GM21423 (cell line): ENCODE measurements around the gene RAB3IL1.
"Not testable (repeated sequence)": the region's sequence is repeated elsewhere in the genome, so short reads cannot be mapped to it uniquely, and the experiment has no call there.

Source experiments
- ATAC-seq: cut with Tn5 transposase; IDR thresholded peaks from one replicate; pipeline ENCODE4 v1.9.1; 2021; ENCODE audit warnings: mild to moderate bottlenecking, moderate library complexity; ENCODE audit not compliant: unreplicated experiment

RAB3IL1 gene

GRCh38 chr11:61887839-61888494, 29.4 kb downstream of the RAB3IL1 start:
- ATAC-seq, result no peak

DNA sequence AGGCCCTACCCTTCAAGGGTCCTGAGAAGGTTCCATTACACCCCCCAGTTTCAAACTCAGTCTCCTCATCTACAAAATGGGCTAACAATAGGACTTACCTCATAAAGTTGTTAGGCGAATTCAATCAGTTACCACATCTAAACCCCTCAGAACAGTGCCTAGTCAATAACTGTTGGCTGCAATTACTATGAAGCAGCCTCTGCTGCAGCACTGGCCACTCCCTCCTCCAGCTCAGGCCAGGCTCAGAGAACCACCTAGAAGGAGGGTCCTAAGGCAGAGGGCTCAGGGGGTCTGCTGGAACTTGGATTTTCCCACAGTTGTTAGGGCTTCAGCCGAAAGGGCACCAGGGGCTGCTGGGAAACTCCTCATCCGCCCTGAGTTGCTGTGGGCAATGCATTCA, 30.7 kb downstream of the RAB3IL1 start:
- ATAC-seq, result no peak

GRCh38 chr11:61885784-61886580, 31.4 kb downstream of the RAB3IL1 start:
- no peak for ATAC-seq

DNA sequence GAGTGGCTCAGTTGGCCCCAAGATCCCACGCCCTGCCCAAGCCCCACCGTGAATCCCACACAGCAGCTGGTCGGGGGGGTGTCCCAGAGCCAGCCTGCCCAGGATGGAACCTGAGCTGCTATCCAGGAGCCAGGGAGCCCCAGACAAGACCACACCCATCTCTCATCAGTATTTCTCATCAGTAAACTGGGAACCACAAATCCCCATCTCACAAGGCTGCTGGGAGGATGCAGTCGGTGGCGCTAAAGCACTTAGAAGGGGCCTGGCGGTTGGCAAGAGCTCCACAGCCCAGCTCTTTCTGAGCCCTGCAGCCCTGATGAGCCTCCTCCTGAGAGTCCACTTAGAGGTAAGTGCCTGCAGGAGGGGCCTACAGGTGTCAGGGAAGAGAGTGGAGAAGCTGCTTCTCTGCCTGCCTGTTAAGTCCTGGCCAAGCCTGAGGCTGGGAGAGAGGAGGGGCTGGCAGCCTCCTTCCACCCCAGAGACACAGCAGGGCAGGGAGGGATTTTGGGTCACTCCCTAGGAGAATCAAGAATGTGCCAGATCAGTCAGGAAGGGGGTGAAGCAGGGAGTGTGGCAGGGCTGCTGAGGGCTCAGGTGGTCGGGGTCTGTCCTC, 32.1 kb downstream of the RAB3IL1 start:
- ATAC-seq, result no peak

DNA sequence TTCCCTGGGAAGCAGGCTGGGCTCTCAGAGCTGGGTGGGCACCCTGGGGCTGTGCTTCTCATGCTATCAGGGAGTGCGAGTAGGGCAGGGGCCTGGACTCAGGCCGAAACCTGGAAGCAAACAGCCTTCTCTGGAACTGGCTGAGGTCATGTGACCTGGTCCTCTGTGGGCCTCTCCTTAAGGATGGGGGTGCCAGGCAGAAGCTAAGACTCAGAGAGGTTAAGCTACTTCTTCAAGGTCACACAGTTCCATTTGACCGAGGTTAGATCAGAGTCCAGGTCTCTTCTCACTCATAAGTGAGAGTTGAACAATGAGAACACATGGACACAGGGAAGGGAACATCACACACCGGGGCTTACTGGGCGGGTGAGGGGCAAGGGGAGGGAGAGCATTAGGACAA, 33.4 kb downstream of the RAB3IL1 start:
- ATAC-seq, result no peak

- no peak for ATAC-seq
Measured at GRCh38 chr11:61883327-61883726, 34.0 kb downstream of the RAB3IL1 start.

- ATAC-seq, result no peak
Measured at GRCh38 chr11:61882879-61883278, 34.5 kb downstream of the RAB3IL1 start.

- ATAC-seq, result not testable (repeated sequence)
Measured at GRCh38 chr11:61882267-61882666, 35.1 kb downstream of the RAB3IL1 start.

- ATAC-seq, result no peak
Measured at GRCh38 chr11:61881397-61881796, 36.0 kb downstream of the RAB3IL1 start.

GRCh38 chr11:61880454-61880853, 36.9 kb downstream of the RAB3IL1 start:
- ATAC-seq, result no peak

GRCh38 chr11:61880031-61880430, 37.3 kb downstream of the RAB3IL1 start:
- ATAC-seq, result no peak

DNA sequence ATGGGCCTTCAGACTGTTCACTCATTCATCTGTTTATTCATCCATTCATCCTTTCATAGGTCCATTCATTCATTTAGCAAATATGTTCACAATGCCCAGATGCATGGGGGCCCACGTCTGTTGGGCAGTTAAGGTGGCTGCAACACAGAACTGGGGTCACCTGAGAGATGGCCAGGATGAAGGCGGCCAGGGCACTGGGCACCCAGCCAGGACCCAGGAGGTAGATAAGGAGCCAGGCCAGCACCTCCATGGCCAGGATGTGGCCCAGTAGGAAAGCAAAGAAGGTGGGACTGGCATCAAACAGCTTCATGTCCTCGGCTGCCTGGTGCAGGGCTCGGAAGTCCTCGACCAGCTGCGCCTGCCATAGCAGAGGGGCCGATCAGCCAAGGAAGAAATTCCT, 38.2 kb downstream of the RAB3IL1 start:
- no peak for ATAC-seq

GRCh38 chr11:61875698-61876097, 41.7 kb downstream of the RAB3IL1 start:
- ATAC-seq, result no peak

- no peak for ATAC-seq
Measured at GRCh38 chr11:61874853-61875252, 42.5 kb downstream of the RAB3IL1 start.

DNA sequence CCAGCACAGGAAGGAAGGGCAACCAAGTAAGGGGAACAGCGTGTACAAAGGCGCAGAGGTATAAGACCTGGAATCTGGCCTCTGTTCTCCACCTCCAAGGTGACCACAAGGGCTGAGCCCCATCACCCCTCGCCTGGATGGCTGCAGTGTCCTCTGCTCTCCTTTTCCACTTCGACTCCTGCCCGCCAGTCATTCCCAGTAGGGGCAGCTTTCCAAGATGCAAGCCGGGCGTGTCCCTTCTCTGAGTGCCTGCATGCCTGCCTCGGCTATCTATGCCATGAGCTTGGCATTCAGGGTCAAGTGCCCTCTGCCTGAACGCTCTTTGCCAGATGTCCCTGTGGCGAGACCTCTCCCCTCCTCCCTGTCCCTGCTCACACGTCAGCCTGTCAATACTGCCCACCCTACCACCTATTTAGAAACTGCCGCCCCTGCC, 43.0 kb downstream of the RAB3IL1 start:
- no peak for ATAC-seq

DNA sequence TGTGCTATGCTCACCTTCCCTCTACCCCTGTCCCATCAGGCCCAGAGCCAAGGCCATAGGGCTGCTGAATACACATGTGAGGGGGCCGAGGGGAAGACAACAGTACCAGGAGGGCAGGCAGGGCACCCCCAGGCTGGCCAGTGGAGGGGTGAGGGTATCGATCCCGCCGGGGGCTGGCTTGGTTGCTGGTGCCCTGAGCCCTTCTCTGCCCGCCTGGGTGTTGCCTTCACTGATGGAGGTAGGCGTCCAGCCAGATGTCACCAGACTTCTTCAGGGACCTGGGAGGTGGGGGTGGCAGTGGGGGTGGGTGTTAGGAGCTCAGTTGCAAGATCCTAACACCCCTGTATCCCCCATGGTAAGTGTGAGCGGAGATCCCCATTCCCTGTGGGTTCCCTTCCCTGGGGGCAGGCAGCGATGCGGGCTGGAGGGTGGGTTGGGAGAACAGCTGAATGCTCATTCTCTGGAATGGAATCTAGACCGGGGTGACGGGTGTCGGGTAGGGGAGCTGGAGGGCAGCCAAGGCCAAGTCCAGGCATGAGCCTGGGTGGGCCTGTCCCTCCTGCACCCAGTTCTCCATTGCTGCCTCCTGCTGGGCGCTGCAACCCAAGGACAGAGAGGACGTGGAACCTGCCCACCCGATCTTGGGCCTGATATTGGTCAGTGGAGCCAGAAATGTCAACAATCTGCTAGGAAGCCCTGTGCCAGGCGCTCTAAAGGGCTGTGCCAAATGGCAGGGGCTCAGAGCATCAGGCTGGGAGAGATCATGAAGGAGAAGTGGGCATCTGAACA, 43.6 kb downstream of the RAB3IL1 start:
- ATAC-seq, result no peak

- ATAC-seq, result no peak
Measured at GRCh38 chr11:61872935-61873565, 44.3 kb downstream of the RAB3IL1 start.

DNA sequence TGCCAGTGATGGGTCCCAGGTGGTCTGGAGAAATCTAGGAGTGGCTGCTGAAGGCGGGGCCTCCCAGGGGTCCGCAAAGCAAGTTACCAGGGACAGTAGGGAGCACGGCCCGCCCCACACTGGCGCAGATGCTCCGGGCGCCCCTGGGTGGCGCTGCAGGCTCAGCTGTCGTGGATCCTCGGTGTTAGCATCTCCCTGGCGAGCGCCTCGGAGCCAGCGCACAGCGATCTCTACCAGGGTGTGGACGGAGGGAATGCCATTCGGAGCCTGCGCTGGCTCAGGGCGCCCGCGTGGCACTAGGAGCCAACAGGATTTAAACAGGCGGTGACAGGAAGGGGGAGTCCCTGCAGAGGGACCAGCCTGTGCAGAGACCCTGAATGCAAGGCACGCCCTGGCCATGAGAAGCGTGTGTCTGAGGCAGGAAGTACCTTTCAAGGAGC, 46.2 kb downstream of the RAB3IL1 start:
- ATAC-seq, result peak; percentile 69

DNA sequence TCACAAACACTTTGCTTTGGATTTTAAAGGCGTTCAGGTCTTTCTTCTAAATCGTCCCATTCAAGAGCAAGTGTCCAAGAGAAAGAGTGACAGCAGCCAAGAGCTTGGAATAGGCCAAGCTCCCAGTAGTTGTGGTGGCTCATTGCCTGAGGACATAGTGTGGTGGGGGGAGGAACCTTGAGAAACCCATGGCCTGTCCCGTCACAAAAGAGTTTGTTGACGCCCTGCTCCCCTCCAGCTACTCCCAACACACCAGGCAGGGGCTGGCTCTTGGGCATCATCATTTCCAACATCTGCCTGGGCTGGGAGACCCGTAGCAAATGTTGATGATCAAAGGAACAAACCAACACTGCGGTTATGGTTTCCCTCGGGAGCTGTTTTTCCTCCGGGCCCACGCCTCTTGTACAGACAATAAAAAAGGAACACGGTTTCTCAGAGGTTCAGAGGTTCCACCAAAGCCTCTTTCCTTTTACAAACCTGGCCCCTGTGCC, 46.8 kb downstream of the RAB3IL1 start:
- ATAC-seq, result no peak

GRCh38 chr11:61869708-61870451, 47.5 kb downstream of the RAB3IL1 start:
- no peak for ATAC-seq
